GM12892 (cell line): ENCODE measurements around the gene ANKHD1.

Experiments used
- POLR2AphosphoS5 ChIP-seq: IDR thresholded peaks from 2 replicates; pipeline ENCODE4 v1.6.1; 2011; ENCODE audit warnings: low read depth, low read length, control low read depth
- TAF1 ChIP-seq: IDR thresholded peaks from 2 replicates; pipeline ENCODE4 v1.6.1; 2011; ENCODE audit warnings: low read depth, mild to moderate bottlenecking, control low read depth, low read length, borderline replicate concordance

DNA sequence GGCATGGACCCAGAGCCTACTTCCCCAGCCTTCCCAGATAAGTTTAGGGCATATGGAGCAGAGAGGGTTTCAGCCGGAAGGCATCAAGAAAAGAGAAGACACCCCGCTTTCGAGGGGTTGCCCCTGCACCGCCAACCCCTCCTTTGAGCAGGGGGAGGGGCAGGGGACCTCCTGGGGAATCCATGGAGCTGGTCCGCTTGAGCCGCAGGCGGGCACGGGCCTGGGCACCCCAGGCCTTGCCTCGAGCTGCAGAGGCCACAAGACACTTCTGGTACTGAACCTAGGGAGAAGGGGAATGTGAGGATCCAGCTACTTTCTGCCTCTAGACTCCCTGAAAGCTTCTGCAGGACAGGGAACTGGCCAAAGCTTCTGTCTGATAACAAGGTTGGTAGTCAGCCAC, 156.9 kb downstream of the ANKHD1 start:
- no peak for TF ChIP-seq POLR2AphosphoS5
- no peak for TF ChIP-seq TAF1
